ENCODE results near the gene CCDC40. TPM values are rescaled to one million over a fixed set of nuclear protein-coding genes. Genes with fewer than 3 reads are reported as not detected.
"Not testable (repeated sequence)": the region's sequence is repeated elsewhere in the genome, so short reads cannot be mapped to it uniquely, and the experiment has no call there.

The CCDC40 gene
- total and polyA plus RNA-seq, 9 of the 15 experiments (the other 6 are each of a cell fraction or from before 2014, with no cell fraction given): 0.07 to 0.33 TPM; not detected in 7

DNA sequence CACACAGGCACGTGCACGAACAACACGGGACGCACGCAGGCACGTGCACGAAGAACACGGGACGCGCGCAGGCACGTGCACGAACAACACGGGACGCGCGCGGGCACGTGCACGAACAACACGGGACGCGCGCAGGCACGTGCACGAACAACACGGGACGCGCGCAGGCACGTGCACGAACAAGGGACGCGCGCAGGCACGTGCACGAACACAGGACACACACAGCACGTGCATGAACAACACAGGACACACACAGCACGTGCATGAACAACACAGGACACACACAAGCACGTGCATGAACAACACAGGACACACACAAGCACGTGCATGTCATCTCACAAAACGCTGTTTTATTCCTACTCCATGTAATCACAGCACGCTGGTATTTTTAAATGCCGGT lies 53.7 kb downstream of the CCDC40 start:
- H4K20me1 ChIP-seq (replicated peaks; ENCODE audit: control insufficient read depth, insufficient read depth, low read length); BruUV-seq (replicated peaks); H3K36me3 ChIP-seq (ENCODE audit: control insufficient read depth, insufficient read depth, low read length); ATAC-seq; H3K79me2 ChIP-seq (ENCODE audit: control insufficient read depth, insufficient read depth, low read length); H3K27ac ChIP-seq (ENCODE audit: extremely low read depth, low read depth, low read length); H3K9me3 ChIP-seq (replicated peaks; ENCODE audit: control insufficient read depth, insufficient read depth, low read depth, low read length); H3K9ac ChIP-seq (ENCODE audit: insufficient read depth in 1 of 2, low read depth in 2 of 2, low read length in 2 of 2); H3K4me2 ChIP-seq (ENCODE audit: insufficient read depth, low read length); H3K4me3 ChIP-seq; POLR2A ChIA-PET; intact Hi-C loops (cut with micrococcal nuclease); H2AFZ ChIP-seq (ENCODE audit: low read depth, low read length); H3K9me1 ChIP-seq (ENCODE audit: control insufficient read depth, insufficient read depth, low read length); FAIRE-seq; DNase-seq (ENCODE audit: extremely low read depth in 1 of 4, low spot score in 3 of 4); in situ Hi-C loops (cut with MboI): not testable (repeated sequence)
- 21% methylated on average over 30 of the region's 44 CpGs for WGBS (ENCODE audit: insufficient coverage, low coverage, missing lambda C conversion rate)
- Histone ChIP-seq H3K4me1 (replicated peaks in 1 of 2; ENCODE audit: control insufficient read depth in 2 of 2, insufficient read depth in 2 of 2, low read length in 2 of 2) (peaks cover 0 to 11% of the 10 kb centered on the region in 2 experiments; a peak in 2 of 5 replicates), H3K27me3 (ENCODE audit: control insufficient read depth in 2 of 2, insufficient read depth in 2 of 2, low read length in 2 of 2) (peaks cover 36 to 70% of the 10 kb centered on the region in 2 experiments)
- CTCF ChIA-PET (ENCODE audit: low intra/inter-chr PET ratio): interaction anchor here (0.6 kb wide), 1 partner anchor 11 kb away, joined by 4 read pairs; the partner anchor contains the start of gene GAA
- peak; percentile 87 for TF ChIP-seq BHLHE40 (IDR thresholded peaks at IDR 0.05; ENCODE audit: low read length)
- TF ChIP-seq, protein P1, sequence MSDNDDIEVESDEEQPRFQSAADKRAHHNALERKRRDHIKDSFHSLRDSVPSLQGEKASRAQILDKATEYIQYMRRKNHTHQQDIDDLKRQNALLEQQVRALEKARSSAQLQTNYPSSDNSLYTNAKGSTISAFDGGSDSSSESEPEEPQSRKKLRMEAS (CRISPR knock-in tag; IDR thresholded peaks at IDR 0.05): peak; percentile 59; the same call in 1 of the 2 replicates

DNA sequence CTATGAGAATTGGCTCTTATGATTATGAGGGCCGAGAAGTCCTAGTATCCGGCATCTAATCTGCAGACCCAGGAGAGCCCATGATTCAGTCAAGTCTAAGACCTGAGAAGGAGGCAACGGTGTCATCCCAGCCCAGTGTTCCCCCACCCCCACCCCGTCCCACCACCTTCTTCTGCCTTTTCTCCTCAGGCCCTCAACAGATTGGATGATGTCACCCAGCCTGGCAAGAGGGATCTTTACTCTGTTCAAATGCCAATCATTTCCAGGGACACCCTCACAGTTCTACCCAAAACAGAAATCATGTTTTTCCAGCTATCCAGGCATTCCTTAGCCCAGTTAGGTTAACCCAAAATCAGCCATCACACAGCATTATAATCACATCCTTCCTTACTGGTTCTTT lies 54.9 kb downstream of the CCDC40 start:
- BruUV-seq (replicated peaks): no TSS peak

More for the DNA sequence above, 54.9 kb downstream of the CCDC40 start:
- Histone ChIP-seq H3K36me3 (ENCODE audit: control insufficient read depth, insufficient read depth, low read length) (no peaks in the 10 kb centered on the region), H3K9ac (ENCODE audit: insufficient read depth in 1 of 2, low read depth in 2 of 2, low read length in 2 of 2) (no peak overlapping the region), H3K27ac (ENCODE audit: extremely low read depth, low read depth, low read length) (no peak overlapping the region), H3K4me3 (no peak overlapping the region), H3K9me3 (replicated peaks; ENCODE audit: control insufficient read depth, insufficient read depth, low read depth, low read length) (no peaks in the 10 kb centered on the region), H3K9me1 (ENCODE audit: control insufficient read depth, insufficient read depth, low read length) (no peaks in the 10 kb centered on the region), H3K4me1 (replicated peaks in 1 of 2; ENCODE audit: control insufficient read depth in 2 of 2, insufficient read depth in 2 of 2, low read length in 2 of 2) (peaks cover 0 to 17% of the 10 kb centered on the region in 2 experiments; a peak in 2 of 5 replicates), H3K4me2 (ENCODE audit: insufficient read depth, low read length) (no peak overlapping the region), H3K27me3 (ENCODE audit: control insufficient read depth in 2 of 2, insufficient read depth in 2 of 2, low read length in 2 of 2) (peaks cover 38 to 72% of the 10 kb centered on the region in 2 experiments), H2AFZ (ENCODE audit: low read depth, low read length) (no peak overlapping the region), H3K79me2 (ENCODE audit: control insufficient read depth, insufficient read depth, low read length) (no peaks in the 10 kb centered on the region), H4K20me1 (replicated peaks; ENCODE audit: control insufficient read depth, insufficient read depth, low read length) (no peaks in the 10 kb centered on the region)
- FAIRE-seq: no peak
- CTCF ChIA-PET (ENCODE audit: low intra/inter-chr PET ratio): no interaction called here
- TF ChIP-seq ZNF184 (CRISPR knock-in tag; IDR thresholded peaks at IDR 0.05) (no peak), CEBPG (CRISPR knock-in tag; IDR thresholded peaks at IDR 0.05) (no peak), CEBPG (tag; conservative IDR thresholded peaks at IDR 0.05 in 1 of 2, IDR thresholded peaks at IDR 0.05 in 1 of 2) (no peak), DDX20 (tag; IDR thresholded peaks at IDR 0.05; ENCODE audit: low read depth) (no peak), SLC30A9 (CRISPR knock-in tag; IDR thresholded peaks at IDR 0.05) (no peak), MYC (IDR thresholded peaks at IDR 0.05; ENCODE audit: low read depth, low read length) (no peak), MYC (CRISPR knock-in tag; IDR thresholded peaks at IDR 0.05; ENCODE audit: borderline replicate concordance, low read depth) (no peak), KLF13 (tag; IDR thresholded peaks at IDR 0.05; ENCODE audit: borderline replicate concordance, low read depth) (no peak), GATAD2B (IDR thresholded peaks at IDR 0.05; ENCODE audit: borderline replicate concordance) (no peak)
- TF ChIP-seq, protein P2, sequence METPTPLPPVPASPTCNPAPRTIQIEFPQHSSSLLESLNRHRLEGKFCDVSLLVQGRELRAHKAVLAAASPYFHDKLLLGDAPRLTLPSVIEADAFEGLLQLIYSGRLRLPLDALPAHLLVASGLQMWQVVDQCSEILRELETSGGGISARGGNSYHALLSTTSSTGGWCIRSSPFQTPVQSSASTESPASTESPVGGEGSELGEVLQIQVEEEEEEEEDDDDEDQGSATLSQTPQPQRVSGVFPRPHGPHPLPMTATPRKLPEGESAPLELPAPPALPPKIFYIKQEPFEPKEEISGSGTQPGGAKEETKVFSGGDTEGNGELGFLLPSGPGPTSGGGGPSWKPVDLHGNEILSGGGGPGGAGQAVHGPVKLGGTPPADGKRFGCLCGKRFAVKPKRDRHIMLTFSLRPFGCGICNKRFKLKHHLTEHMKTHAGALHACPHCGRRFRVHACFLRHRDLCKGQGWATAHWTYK (CRISPR knock-in tag; IDR thresholded peaks at IDR 0.05): no peak
- intact Hi-C loops (cut with micrococcal nuclease) (no loop called here), in situ Hi-C loops (cut with MboI) (no loop called here)
- POLR2A ChIA-PET: no interaction called here
- WGBS (ENCODE audit: insufficient coverage, low coverage, missing lambda C conversion rate): 13% methylated on average over 2 of the region's 4 CpGs
- ATAC-seq: no peak
- no peak for DNase-seq (ENCODE audit: extremely low read depth in 1 of 4, low spot score in 3 of 4)

All from K562 (cell line).